Measurements from ENCODE around the gene PRRT1B.
"Not testable (repeated sequence)": the region's sequence is repeated elsewhere in the genome, so short reads cannot be mapped to it uniquely, and the experiment has no call there.

Gene PRRT1B

DNA sequence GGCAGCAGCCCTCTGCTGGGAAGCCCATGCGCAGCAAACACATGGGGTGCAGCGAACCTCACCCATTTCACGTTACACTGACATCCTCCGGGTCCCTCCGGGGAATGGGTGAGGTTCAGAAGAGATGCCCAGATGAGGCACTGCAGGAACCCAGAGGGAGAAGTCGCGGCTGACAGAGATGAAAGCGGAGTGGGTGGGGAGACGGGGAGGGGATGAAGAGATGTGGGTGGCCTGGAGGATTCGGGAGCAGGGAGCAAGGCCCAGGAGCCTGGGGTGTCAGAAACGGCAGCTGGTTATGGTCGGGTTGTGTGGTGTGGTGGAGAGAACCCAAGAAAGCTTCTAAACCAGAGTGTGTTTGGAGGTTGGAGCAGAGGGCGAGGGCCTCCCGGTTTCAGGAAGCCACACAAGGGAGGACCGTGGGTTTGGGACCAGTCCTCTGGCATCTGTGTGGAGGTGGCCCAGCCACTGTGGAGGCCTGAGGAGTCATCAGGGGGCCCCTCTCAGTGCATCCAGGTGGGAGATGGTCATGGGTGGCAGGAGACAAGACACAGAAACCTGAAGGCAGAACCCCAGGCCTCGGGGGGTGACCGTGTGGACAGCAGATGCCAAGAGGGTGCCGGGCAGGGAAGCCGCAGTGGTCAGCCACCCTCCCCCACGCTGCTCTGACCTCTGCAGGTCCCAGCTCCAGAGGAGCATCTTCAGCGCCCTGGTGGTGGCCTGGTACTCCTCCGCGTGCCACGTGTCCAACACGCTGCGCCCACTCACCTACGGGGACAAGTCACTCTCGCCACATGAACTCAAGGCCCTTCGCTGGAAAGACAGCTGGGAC lies 22.9 kb upstream of the PRRT1B start:
- DNase-seq (ENCODE audit: low read depth), result no peak

DNA sequence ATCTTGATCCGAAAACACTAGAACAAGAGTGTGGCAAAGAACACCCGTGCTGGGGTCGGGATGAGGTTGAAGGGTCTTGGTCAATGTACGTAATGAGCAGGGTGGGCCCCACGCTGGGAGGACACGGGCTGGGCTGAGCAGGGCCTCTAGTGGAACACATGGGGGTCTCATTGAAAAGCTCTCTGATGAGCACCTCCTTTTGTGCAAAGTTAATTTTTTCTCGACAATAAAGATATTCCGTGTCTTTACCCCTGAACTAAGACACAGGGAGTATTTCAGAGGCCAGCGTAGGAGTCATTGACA lies 22.3 kb upstream of the PRRT1B start:
- DNase-seq (ENCODE audit: low read depth), result no peak

DNA sequence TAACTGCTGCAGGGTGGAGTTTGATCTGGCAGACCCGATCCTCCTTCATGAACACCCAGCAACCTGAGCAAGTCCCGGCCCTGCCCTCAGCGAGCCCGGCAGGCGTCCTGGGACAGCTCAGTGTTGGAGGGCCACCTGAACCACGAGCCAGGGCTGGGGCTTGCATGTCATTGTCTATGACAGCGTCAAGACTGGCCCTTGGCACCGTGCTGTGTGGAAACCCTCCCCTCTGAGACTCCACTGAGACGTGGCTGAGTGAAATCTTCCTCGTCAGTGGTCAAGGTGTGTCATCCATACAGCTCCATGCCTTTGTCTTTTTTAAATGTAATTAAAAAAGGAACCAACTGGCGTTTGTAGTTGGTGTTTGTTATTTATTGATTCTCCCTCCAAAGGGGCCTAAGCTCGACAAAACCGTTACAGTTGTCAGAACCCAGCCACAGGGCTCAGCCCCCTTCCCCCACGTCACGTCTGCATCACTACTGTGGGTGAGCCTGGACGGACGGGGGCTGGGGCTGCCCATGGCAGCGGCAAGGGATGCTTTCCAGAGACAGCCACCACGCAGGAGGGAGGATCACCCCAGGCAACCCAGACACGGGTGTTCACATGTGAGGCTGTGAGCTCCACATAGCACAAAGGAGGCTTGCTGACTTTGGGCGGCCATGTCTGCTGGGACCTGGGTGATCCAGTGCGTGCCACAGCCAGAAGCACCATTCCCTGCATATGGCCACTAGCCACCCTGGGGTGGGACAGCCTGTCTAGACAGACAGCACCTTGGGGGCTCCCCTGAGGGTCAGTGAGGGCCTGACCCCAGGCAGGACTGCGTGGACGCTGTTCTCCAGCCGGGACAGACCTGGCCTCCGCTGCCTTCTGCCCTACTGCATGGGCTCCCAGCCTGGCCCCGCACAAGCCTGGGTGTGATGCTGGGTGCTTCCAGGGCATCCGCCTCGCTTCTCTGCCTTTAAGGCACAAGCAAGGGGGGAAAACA lies 21.6 kb upstream of the PRRT1B start:
- no peak for DNase-seq (ENCODE audit: low read depth)

DNA sequence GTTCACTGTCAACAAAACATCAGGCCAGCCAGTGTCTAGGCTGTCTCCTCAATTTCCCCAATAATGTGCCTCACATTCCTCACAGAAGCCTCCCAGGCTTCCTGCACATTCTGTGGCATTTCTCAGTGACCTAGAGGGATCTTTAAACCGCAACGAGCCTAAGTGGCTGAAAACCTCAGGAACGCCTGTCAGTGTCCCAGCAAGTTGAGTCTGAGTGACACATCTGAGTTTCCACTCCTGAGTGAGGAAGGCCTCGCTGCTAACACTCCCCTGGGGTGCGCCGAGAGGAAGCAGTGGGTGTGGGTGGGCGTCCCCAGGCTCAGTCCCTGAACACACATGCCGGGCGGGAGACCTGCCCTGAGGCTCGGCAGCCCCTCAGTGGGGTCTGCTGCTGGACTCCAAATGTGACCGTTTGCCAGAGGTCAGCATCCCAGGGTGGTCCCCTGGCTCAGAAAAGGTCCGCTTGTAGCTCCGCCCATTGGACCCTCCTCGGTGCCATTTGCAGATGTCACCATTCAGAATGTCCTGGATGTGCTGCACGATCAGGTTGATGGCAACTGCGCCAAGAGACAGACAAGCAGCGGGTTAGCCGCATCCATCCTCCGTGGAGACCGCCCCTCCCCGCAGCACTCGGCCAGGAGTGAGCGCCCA lies 20.5 kb upstream of the PRRT1B start:
- no peak for DNase-seq (ENCODE audit: low read depth)

DNA sequence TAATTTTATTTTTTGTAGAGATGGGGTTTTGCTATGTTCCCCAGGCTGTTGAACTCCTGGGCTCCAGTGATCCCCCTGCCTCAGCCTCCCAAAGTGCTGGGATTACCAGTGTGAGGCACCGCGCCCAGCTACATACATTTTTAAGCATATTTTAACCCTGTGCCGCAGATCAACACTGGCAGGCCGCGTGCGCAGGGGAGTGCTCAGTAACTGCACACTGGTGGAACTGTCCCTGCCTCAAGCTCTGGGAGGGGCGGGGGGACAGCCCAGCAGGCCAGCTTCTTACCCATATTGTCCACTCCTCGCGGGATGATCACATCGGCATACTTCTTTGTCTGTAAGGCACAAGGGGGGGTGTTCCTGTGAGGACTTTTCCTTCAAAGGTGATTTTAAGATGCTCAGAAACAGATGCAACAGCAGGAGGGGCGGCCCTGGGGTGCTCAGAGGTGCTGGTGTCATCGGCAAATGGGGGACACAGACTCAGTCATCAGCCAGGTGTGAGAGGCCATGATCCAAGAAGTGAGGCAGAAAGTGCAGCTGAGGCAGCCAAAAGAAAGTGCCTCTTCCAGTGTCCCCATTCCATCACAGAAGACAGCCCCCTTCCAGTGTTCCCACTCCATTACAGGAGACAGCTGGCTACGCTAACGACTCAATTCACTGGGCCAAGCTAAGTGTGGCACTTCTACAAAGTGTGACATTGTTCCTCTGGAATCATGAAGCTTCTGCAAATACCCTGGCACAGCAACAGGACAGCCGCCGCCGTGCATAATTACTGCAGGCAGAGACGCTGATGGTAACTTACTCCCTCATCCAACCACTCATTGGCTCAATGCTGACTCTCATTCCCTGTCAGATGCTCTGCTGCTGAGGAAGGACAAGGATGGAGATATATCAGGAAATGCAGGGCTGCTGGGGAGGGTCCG lies 19.4 kb upstream of the PRRT1B start:
- no peak for DNase-seq (ENCODE audit: low read depth)

DNA sequence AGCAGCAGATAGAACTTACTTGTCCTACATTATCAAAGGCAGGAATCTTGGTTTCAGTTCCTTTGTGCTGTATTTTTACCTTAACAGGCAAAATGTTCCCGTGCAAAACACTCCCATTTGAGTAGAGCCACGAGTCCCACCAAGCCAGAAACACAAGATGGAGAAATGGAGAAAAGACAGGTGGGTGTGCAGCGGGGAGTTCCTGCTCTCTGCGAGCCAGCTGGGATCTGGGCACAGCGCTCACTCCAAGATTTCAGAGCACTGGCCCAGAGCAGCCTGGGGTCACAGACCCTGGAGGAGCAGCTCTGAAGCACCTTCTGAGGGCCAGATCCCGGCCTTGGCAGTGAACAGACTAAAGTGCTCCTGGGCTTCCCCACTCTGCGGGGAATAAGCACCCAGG lies 17.1 kb upstream of the PRRT1B start:
- no peak for DNase-seq (ENCODE audit: low read depth)

DNA sequence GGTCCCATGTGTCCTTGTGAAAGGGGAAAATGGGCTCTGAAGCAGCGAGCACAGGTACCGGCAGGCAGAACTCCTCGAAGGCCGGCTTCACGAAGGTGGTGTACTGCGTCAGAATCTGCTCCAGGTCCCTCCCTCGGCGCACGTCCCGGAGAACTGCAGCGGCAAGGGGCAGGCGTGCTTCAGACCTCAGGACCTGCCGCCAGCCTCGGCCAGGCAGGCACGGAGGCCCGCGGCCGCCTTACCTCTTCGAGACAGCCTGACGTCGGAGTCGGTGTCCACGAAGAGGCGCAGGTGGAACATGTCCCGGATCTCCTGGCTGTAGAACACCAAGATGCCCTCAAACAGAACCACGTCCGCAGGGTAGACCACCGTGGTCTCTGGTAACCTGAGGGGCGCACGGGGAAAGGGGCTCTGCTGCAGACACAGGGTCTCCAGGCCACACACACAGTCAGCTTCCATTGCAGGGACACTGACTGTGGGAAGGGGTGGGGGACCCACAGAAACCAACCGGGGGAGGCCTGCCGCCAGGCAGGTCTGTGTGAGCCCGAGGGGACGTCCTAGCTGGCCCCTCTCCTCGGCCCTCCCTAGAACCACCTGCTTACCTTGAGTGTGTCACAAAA lies 16.3 kb upstream of the PRRT1B start:
- no peak for DNase-seq (ENCODE audit: low read depth)

DNA sequence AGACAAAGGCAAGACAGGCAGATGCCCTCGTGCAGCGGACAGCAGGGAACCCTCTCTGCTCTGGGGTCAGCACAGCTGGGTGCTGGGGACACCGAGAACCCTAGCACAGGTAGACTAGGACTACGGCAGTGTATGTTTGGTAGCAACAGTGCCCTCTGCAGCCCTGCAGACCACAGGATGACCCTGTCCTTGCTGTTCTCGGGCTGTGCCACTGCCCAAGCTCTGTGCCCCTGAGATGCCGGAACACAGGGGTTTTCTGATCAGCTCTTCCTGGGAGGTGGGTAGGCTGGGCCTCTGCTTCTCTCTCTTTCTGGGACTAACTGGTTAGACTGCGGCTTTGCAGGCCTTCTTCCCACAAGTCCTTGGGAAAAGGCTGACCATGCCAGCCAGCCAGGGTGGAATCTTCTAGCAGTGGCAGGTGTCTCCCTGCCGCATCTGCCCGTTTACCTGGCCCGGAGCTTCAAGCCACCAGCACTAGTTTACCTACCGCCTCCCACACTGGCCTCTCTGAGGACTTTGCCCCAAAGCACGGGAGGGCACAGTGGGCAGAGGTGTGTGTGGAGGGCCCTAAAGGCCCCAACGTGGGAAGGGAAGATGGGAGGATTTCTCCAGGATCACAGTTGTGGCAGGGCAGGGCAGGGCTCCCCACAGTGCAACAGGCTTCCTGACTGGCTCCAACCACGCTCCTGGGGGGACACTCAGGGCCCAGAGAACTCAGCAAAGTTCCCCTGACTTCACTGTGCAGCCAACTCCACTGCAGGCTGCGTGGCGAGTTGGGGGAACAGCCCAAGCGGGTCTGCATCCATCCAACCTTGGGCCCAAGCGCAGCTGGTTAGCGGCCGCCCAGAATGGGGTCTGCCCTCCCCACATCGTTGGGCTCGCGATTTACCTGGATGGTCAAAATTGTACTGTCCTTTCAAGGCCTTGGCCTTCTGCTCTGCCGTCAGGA lies 15.5 kb upstream of the PRRT1B start:
- DNase-seq (ENCODE audit: low read depth), result no peak

DNA sequence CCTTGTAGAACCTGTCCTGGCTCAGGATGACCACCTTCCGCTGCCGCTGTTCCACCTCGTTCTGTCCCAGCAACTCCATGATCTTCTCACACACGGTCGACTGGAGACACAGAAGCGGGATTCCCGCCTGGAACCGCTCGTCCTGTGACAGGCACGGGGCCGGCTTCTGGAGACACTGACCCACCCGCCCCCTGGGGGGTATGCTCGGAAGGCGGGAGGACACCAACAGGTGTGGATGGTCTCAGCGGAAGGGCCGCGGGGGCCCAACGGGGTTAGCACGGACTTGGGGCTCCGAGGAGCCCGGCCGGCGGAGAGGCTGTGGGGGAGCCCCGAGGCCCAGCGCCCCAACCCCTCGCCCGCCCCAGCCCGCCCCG lies 14.8 kb upstream of the PRRT1B start:
- DNase-seq (ENCODE audit: low read depth), result no peak

DNA sequence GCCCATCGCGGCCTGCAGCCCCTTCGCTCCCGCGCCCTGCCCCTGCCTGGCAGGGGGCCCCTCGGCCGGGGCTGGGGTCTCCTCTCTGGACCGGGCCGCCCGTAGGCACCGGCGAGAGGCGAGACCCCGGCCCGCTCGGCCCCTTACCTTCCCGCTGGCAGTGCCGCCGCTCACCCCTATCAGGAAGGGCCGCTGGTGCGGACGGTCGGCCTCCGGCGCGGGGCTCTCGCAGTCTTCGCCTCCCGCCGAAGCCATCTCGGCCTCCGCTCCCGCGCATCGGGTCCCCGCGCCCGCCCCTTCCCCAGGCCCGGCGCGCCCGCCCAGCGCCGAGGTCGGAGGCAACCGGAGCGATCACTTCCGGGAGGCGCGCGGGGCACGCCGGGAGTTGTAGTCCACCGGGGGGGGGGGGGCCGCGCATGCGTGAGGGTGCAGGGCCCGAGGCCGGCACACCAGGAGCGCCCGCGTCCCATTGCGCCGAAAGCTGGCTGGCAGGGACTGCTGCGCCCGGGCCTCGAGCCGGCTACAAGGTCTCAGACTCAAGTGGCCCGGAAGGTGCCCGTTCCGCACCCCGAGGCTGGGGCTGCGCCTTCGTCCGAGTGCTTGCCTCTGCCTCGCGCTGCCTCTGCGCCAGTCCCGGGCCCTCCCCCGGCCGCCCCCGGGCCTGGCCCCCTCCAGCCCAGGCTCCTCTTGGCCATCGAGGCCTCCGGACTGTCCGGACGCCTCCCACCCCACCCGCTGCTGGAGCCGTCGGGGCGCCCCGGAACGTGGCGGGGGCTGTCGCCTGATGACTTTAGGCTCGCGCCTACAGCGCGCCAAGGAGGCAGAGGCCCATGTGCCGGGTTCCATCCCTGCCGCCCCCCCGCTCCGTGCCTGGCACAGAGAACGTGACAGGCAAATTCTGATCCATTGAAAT lies 14.1 kb upstream of the PRRT1B start, which contains the start of gene UCK1:
TSS of gene UCK1 (minus strand) at position 344 of the 913 bp plus-strand sequence. CDS start at position 255, 89 bp downstream.
- peak; percentile 68 for DNase-seq (ENCODE audit: low read depth)

DNA sequence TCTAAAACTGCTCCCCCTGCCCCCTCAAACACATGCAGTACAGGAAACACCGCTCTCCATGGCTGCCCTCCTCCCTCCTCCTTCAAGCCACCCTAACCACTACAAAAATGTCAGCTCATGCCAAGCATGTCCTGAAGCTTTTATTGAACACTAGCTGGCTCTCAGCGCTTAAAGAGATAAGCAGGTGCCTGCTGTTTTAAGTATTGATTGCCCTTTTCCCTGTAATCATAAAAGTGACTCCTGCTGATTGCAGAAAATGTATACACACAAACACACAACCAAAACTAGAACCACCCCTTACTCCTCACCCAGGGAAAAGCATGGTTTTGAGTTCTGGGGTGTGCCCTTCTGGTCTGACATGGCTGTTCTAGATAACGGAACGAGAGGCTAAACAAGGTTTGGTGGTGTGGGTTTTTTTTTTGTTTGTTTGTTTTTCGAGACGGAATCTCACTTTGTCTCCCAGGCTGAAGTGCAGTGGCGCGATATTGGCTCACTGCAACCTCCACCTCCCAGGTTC lies 10.5 kb upstream of the PRRT1B start:
- DNase-seq (ENCODE audit: low read depth), result no peak

DNA sequence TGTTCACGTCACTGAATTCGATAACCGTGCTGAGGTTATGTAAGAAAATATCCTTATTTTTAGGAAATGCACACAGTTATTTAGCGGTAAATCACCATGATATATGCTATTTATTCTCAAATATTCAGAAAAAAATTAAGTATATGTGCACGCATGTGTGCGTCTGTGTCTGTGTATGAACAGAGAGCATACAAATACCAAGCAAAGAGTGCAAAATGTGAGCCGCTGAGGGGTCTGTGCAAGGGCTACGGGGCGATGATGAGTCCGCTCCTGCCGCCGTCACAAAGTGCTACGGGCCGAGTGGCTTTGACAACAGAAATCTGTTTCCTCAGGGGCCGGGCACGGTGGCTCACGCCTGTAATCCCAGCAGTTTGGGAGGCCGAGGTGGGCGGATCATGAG lies 7.4 kb upstream of the PRRT1B start:
- DNase-seq (ENCODE audit: low read depth), result no peak

DNA sequence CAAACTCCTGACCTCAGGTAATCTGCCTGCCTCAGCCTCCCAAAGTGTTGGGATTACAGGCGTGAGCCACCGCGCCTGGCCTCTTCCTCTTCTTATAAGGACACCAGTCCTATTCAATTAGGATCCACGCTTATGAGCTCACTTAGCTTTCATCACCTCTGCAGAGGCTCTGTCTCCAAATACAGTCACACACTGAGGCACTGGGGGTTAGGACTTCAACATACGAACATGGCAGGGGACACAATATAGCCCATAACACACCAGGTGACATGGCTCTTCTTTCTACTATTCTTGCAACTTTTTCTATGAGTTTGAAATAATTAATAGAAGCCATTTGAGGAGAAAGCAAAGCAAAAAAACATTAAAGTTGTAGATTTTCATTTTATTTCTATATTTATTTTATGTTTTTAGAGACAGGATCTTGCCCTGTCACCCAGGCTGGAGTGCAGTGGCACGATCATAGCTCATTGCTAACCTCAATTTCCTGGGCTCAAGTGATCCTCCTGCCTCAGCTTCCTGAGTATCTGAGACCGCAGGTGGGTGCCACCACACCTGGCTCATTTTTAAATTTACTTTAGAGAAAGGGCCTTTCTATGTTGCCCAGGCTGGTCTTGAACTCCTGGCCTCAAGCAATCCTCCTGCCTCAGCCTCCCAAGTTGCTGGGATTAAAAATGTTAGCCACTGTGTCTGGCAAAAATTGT lies 6.0 kb upstream of the PRRT1B start:
- DNase-seq (ENCODE audit: low read depth), result no peak

DNA sequence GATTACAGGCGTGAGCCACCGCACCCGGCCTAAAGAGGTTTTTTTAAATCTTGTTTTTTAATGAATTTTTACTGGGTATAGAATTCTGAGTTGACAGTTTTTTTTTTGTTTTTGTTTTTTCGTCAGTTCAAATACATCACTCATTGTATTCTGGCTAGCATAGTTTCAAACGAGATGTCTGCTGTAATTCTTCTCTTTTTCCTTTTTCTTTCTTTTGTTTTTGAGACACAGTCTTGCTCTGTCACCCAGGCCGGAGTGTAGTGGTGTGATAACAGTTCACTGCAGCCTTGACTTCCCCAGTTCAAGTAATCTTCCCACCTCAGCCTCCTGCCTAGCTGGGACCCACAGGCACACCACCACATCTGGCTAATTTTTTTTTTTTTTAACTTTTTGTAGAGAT lies 2.2 kb upstream of the PRRT1B start:
- DNase-seq (ENCODE audit: low read depth), result no peak

DNA sequence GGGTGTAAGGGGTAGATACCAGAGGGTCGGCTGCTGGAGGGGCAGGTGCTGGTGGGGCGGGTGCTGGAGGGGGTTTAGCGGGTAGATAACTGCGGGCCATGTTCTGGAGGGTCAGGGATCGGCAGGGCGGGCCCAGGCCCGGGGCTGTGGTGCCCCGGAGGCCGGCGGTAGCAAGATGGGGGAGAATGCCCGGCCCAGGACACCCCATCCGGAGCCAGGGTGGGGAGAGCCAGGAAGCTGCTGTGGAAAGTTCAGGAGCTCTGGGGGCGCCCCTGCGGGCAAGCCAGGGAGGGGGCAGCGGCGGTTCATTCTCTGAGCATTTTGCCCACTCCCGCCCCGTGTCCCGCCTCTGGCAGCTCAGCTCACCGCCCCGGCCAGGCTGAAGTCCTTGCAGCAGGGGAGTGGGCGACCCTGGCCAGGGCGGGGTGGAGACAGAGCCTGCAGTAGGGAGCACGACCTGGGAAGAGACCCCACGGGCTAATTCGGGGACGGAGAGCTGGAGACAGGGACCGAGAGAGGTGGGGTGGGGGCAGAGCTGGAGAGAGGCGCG lies 538 bp downstream of the PRRT1B start:
- no peak for DNase-seq (ENCODE audit: low read depth)

DNA sequence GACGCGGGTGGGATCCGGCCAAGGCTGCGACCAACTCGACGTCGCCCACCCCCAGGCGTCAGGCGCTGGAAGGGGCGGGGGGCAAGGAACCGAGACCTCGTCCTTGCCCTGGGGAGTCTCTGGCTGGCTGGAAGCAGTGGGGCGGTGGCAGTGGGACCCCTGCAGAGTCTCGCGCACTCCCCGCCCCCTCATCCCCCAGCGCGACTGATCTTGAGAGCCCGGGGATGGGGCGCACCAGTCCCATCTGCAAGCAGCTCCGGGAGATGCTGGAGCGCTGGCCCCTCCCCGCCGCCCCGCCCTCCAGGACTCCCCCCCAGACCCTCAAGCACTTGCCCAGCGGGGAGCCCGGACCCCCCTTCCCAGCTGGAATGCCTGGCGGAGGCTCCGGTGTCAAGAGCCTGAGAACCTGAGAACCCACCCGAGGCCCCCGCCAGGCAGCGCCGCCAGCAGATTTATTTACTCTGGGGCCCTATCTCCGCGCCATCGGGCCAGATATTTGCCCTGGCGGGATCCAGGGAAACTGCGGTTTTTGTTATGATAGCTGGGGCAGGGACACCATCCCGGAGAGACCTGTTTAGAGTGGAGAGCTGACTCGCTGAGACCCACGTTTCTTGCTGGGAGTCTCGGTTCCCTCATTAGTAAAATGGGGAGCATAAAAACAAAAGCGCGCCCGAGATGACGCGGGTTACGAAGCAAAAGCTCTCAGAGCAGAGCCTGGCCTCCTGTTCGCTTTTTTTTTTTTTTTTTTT lies 1.2 kb downstream of the PRRT1B start:
- DNase-seq (ENCODE audit: low read depth), result no peak

DNA sequence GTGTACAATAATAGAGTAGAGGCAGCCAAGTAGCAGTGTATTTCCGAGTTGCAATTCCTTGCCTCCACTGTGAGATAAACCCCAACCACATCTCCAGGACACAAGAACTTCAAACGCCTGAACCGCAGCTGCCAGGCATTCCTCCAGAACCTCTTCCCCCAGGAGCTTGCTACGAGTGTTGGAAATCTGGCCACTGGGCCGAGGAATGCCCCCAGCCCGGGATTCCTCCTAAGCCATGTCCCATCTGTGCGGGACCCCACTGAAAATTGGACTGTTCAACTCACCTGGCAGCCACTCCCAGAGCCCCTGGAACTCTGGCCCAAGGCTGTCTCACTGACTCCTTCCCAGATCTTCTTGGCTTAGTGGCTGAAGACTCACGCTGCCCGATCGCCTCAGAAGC lies 3.9 kb downstream of the PRRT1B start:
- not testable (repeated sequence) for DNase-seq (ENCODE audit: low read depth)

Measured in activated T-cell treated with anti-CD3 and anti-CD28 coated beads for 1 hour (primary cell).